A172 (cell line): ENCODE results near the gene UQCR10. TPM values are rescaled to one million over a fixed set of nuclear protein-coding genes. Genes with fewer than 3 reads are reported as not detected.
"Not testable (repeated sequence)": the region's sequence is repeated elsewhere in the genome, so short reads cannot be mapped to it uniquely, and the experiment has no call there.

Source experiments
- DNase-seq: peaks from one replicate; pipeline ENCODE4 v3.0.0-alpha.2; 2015; ENCODE audit warnings: low spot score
- total RNA-seq: library from RNA; depleted of rRNA; stranded (reverse); fragments of >200 nt; shearing (Covaris generic); gene quantifications from 2 replicates; pipeline ENCODE4 v1.2.3, GENCODE V29; 2014

Gene UQCR10
- total RNA-seq, 1 experiment from 2014 or later = 63.4 TPM

- DNase-seq = peak; percentile 21
Measured at GRCh38 chr22:29737251-29738117, 29.7 kb upstream of the UQCR10 start.

GRCh38 chr22:29738118-29738815 is 28.9 kb upstream of the UQCR10 start:
- no peak for DNase-seq

- no peak for DNase-seq
Measured at GRCh38 chr22:29739346-29739875, 27.8 kb upstream of the UQCR10 start.

GRCh38 chr22:29740216-29740615 is 27.0 kb upstream of the UQCR10 start:
- DNase-seq = no peak

GRCh38 chr22:29741926-29742325 is 25.2 kb upstream of the UQCR10 start:
- no peak for DNase-seq

- DNase-seq = no peak
Measured at GRCh38 chr22:29742326-29742725, 24.8 kb upstream of the UQCR10 start.

- no peak for DNase-seq
Measured at GRCh38 chr22:29744902-29745301, 22.3 kb upstream of the UQCR10 start.

- no peak for DNase-seq
Measured at GRCh38 chr22:29747832-29748231, 19.3 kb upstream of the UQCR10 start.

GRCh38 chr22:29748248-29748893 is 18.8 kb upstream of the UQCR10 start:
- DNase-seq = no peak

- DNase-seq = no peak
Measured at GRCh38 chr22:29750029-29750428, 17.1 kb upstream of the UQCR10 start.

GRCh38 chr22:29750559-29751538 is 16.3 kb upstream of the UQCR10 start:
- no peak for DNase-seq

- no peak for DNase-seq
Measured at GRCh38 chr22:29751669-29752068, 15.5 kb upstream of the UQCR10 start.

- DNase-seq = no peak
Measured at GRCh38 chr22:29753808-29754657, 13.1 kb upstream of the UQCR10 start.

- not testable (repeated sequence) for DNase-seq
Measured at GRCh38 chr22:29754658-29755395, 12.3 kb upstream of the UQCR10 start.

GRCh38 chr22:29755889-29756288 is 11.3 kb upstream of the UQCR10 start:
- no peak for DNase-seq

- peak; percentile 21 for DNase-seq
Measured at GRCh38 chr22:29756341-29756740, 10.8 kb upstream of the UQCR10 start.

- DNase-seq = no peak
Measured at GRCh38 chr22:29757096-29757495, 10.1 kb upstream of the UQCR10 start.

GRCh38 chr22:29758068-29758622 is 9.0 kb upstream of the UQCR10 start:
- no peak for DNase-seq

GRCh38 chr22:29758959-29759358 is 8.2 kb upstream of the UQCR10 start:
- no peak for DNase-seq
